Measurements from ENCODE around the gene DMRTC1B. TPM values are rescaled to one million over a fixed set of nuclear protein-coding genes. Genes with fewer than 3 reads are reported as not detected.
"Not testable (repeated sequence)": the region's sequence is repeated elsewhere in the genome, so short reads cannot be mapped to it uniquely, and the experiment has no call there.

The DMRTC1B gene
- total RNA-seq, 1 experiment from 2014 or later = not detected

DNA sequence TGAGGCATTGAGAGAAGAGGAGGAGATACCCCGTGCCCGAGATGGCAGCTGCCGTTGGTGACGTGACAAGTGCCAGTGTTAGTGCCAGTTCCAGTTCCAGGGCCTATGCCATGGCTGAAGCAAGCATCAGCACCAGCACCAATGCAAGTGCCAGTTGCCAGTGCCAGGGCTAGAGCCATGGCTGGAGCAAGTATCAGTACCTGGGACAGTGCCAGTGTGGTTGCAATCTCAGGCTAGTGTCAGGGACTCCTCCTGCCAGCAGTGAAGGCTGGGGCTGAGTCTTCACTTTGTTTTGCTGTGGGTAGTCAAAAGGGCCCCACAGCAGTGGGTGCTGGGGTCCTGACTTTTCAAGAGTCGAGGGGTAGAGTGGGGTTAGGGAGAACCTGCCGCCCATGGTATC lies 1.5 kb downstream of the DMRTC1B start:
- H2AK5ac ChIP-seq (ENCODE audit: insufficient read length, low read length); H4K91ac ChIP-seq (ENCODE audit: insufficient read length, low read depth, low read length); H2BK5ac ChIP-seq (ENCODE audit: insufficient read length, low read length); H4K20me1 ChIP-seq (ENCODE audit: control insufficient read depth, insufficient read depth, insufficient read length); H3K79me1 ChIP-seq (ENCODE audit: insufficient read depth, low read depth, low read length, poor library complexity, severe bottlenecking); H3K23me2 ChIP-seq (ENCODE audit: insufficient read length, low read depth, low read length, poor library complexity, severe bottlenecking); H3K9me3 ChIP-seq (ENCODE audit: control insufficient read depth, low read depth, low read length); H2BK15ac ChIP-seq (ENCODE audit: low read depth, low read length); H3K4me3 Mint-ChIP-seq; H3K27ac Mint-ChIP-seq; H2BK12ac ChIP-seq (ENCODE audit: insufficient read length, low read depth, low read length); H3K36me3 Mint-ChIP-seq (ENCODE audit: insufficient read depth in 1 of 3, low read depth in 3 of 3); H3K27ac ChIP-seq (ENCODE audit: insufficient read length, low read depth, low read length); H3K23ac ChIP-seq (ENCODE audit: insufficient read length, low read depth, low read length); H3K4me2 ChIP-seq (ENCODE audit: insufficient read depth, insufficient read length, low read length); H3K18ac ChIP-seq (ENCODE audit: insufficient read length, low read depth, low read length); H3K9ac ChIP-seq (ENCODE audit: extremely low read depth, insufficient read length, low read length); H3K27me3 Mint-ChIP-seq (ENCODE audit: low read depth); H3K9me3 Mint-ChIP-seq; H3K4ac ChIP-seq (ENCODE audit: low read depth, low read length); H4K8ac ChIP-seq (replicated peaks; ENCODE audit: insufficient read length, low read depth, low read length); DNase-seq; H3K4me1 ChIP-seq (ENCODE audit: insufficient read depth, low read length); H3K27me3 ChIP-seq (ENCODE audit: insufficient read depth, low read length); H4K5ac ChIP-seq (ENCODE audit: insufficient read length, low read depth, low read length); H3K79me2 ChIP-seq (ENCODE audit: insufficient read depth, low read length); H2AFZ ChIP-seq (ENCODE audit: low read length); H2BK120ac ChIP-seq (ENCODE audit: low read depth, low read length, poor library complexity, severe bottlenecking); H2BK20ac ChIP-seq (ENCODE audit: low read depth, low read length, poor library complexity, severe bottlenecking); H3K14ac ChIP-seq (ENCODE audit: insufficient read depth, low read length); H3T11ph ChIP-seq (ENCODE audit: low read length); H3K56ac ChIP-seq (ENCODE audit: insufficient read length, low read depth, low read length); H3K4me1 Mint-ChIP-seq: not testable (repeated sequence)
- no CpG with 5 or more reads among the region's 6 CpGs for WGBS (ENCODE audit: extremely low coverage, insufficient read length, low lambda C conversion rate)

DNA sequence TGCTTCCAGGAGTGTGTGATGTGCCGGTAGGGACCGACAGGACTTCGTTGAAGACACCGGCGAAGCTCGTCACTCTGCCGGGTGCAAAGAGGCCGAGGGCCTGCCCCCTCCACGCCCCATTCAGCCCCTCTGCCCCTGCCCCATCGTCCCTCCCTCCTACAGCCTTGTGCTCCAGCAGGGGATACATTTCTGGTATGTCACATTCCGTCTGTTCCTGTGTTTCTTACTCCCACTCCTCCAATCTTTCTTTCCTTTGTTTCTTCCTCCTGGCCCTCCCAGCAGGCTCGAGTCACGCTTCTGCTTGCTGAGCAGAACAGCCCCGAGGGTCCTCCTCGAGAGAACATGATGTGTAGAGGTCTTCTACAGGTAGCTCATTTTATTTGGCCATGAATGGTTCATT lies 5.9 kb downstream of the DMRTC1B start, which contains the start of gene FAM236B:
FAM236B (minus strand) TSS at position 101 of the 400 bp plus-strand sequence; CDS start at position 1, 100 bp downstream.
- DNase-seq; H3K36me3 Mint-ChIP-seq (ENCODE audit: insufficient read depth in 1 of 3, low read depth in 3 of 3); H2BK12ac ChIP-seq (ENCODE audit: insufficient read length, low read depth, low read length); H3K9me3 ChIP-seq (ENCODE audit: control insufficient read depth, low read depth, low read length); H4K5ac ChIP-seq (ENCODE audit: insufficient read length, low read depth, low read length); H3K9ac ChIP-seq (ENCODE audit: extremely low read depth, insufficient read length, low read length); H3K27me3 Mint-ChIP-seq (ENCODE audit: low read depth); H3K27me3 ChIP-seq (ENCODE audit: insufficient read depth, low read length); H3K23ac ChIP-seq (ENCODE audit: insufficient read length, low read depth, low read length); H2BK120ac ChIP-seq (ENCODE audit: low read depth, low read length, poor library complexity, severe bottlenecking); H3K4me1 Mint-ChIP-seq; H4K20me1 ChIP-seq (ENCODE audit: control insufficient read depth, insufficient read depth, insufficient read length); H2BK20ac ChIP-seq (ENCODE audit: low read depth, low read length, poor library complexity, severe bottlenecking); H4K8ac ChIP-seq (replicated peaks; ENCODE audit: insufficient read length, low read depth, low read length); H3K27ac ChIP-seq (ENCODE audit: insufficient read length, low read depth, low read length); H3K14ac ChIP-seq (ENCODE audit: insufficient read depth, low read length); H3K56ac ChIP-seq (ENCODE audit: insufficient read length, low read depth, low read length); H4K91ac ChIP-seq (ENCODE audit: insufficient read length, low read depth, low read length); H3K4ac ChIP-seq (ENCODE audit: low read depth, low read length); H3K4me1 ChIP-seq (ENCODE audit: insufficient read depth, low read length); H3K9me3 Mint-ChIP-seq; H3K18ac ChIP-seq (ENCODE audit: insufficient read length, low read depth, low read length); H3K79me1 ChIP-seq (ENCODE audit: insufficient read depth, low read depth, low read length, poor library complexity, severe bottlenecking); H3K79me2 ChIP-seq (ENCODE audit: insufficient read depth, low read length); H2AK5ac ChIP-seq (ENCODE audit: insufficient read length, low read length); H2BK15ac ChIP-seq (ENCODE audit: low read depth, low read length); H3T11ph ChIP-seq (ENCODE audit: low read length); H3K4me2 ChIP-seq (ENCODE audit: insufficient read depth, insufficient read length, low read length); H2BK5ac ChIP-seq (ENCODE audit: insufficient read length, low read length); H3K27ac Mint-ChIP-seq; H2AFZ ChIP-seq (ENCODE audit: low read length); H3K23me2 ChIP-seq (ENCODE audit: insufficient read length, low read depth, low read length, poor library complexity, severe bottlenecking); H3K4me3 Mint-ChIP-seq: not testable (repeated sequence)
- WGBS (ENCODE audit: extremely low coverage, insufficient read length, low lambda C conversion rate) = no CpG with 5 or more reads among the region's 15 CpGs

Measured in H9 (cell line).